ENCODE data around the gene KCTD19.

The KCTD19 gene

DNA sequence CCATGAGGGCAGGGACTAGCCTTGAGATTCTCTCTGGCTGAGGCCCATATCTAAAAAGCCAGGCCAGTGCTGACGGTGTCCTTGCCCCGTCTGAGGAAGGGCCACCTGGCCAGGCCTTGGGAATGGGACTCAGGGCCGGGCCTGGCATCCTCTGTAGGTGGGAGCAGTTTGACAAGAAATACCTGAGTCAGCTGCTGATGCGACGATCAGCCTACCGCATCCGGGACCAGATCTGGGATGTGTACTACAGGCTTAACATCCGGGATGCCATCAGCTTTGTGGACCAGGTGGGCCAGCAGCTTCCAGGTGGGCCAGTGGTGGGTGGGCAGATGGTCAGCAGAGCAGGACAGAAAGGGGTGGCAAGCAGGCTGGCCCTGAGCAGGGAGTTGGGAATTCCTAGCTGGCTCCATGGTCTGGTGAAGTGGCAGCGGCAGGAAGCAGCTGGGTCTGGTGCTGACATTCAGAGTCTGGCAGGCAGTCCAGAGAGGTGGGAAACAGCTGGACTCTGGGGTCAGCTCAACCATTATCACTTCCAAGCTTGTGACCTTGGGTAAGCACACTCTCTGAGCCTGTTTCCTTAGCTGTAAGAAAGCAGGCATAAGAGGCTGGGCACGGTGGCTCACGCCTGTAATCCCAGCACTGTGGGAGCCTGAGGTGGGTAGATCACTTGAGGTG is 68.2 kb downstream of the KCTD19 start:
- DNase-seq (ENCODE audit: low read depth): no peak

DNA sequence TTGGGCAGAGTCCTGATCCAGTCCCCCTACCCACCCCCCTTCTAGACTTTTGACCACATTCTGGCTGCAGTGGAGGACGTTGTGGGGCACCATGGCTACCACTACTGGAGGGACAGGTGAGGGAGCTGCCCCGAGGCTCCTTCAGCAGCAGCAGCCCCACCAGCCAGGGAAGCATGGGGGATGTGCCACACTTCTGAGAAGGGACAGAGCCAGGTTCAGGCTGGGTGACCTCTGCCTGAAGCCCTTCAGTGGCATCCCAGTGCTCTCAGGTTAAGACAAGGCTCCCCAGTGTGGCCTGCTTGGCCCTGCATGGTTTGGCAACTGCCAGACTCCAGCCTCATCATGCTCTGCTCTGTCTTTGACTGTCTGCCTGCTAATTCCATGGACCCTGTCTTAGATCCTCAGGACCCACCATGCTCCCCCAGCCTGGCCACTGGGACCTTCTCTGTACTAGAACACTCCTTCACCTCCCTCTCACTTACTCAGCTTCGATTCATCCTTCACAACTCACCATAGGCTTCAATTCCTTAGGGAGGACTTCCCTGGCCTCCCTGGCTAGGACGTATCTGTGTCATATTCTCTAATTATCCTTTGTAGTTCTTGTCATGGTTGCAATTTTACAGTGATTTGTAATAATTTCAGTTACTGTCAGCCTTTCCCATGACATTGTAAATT is 68.9 kb downstream of the KCTD19 start:
- DNase-seq (ENCODE audit: low read depth): no peak

DNA sequence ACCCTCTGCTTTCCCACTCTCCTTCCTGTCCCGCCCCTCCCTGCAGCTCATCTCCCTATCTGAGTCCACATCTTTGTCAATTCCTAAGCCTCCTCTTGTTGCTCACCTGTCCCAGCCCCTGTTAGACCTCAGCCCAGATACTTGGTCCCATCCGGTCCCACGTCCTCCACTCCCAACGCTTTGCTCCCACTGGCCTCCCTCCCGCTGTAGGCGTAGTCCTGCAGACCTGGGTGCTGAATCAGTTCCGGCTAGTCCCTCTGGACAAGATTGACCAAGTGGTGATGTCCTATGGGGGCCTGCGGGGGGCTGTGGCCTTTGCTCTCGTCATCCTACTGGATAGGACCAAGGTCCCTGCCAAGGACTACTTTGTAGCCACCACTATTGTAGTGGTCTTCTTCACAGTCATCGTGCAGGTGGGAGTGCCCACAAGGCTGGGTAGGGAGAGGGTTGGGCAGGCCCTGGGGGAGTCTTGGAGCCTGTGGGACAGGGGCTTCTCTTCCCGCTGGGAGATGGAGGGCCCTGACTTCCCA is 69.8 kb downstream of the KCTD19 start:
- DNase-seq (ENCODE audit: low read depth): no peak

DNA sequence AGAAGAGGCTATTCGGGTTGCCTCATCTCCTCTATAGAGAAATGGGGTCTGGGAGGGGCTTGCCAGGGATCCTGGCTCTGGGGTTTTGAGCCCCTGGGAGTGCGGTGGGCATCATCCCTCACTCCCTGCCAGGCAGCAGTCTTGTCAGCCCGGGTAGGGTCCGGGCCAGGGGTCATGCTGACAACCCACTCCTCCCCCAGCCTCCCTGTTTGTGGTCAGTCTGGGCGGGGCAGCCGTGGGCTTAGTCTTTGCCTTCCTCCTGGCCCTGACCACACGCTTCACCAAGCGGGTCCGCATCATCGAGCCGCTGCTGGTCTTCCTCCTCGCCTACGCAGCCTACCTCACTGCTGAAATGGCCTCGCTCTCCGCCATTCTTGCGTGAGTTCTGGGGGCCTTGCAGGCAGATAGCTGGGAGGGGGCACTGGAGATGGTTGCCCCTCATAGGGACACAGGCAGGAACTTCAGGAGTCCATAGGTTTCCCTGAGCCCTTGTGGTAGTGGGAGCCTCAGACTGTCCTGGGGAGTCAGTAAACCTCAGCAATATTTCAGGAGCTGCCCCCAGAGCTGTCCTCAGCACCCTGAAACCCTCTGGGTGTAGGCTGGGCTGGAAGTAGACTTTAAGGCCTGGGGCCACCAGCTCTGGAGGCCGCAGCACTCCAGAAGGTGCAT is 70.9 kb downstream of the KCTD19 start:
- DNase-seq (ENCODE audit: low read depth): no peak

DNA sequence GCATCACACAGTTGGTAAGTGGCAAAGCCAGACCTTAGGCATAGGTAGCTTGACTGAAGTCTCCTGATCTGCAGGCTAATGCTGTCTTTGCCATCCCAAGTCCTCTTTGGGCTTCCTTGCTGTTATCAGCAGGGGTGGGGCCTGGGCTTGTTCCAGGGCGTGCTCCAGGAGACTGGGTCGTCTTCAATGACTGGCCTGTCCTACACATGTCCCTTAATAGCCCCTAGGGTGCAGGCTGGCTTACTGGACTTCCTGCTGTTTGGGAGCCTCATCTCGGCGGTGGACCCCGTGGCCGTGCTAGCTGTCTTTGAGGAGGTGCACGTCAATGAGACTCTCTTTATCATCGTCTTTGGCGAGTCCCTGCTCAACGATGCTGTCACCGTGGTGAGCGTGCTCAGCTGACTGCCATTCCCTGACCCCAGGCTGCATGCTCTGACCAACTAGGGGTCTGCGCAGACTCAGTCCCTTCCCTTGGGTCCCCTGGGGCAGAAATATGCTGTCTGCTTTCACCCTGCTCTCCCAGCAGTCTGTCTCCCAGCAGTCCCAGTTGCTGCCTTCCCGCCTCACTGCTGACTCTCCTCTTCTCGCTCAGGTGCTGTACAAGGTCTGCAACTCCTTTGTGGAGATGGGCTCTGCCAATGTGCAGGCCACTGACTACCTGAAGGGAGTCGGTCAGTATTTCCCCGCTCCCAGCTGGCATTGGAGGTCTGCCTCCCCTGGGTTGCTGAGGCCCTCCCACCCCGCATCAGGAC is 71.6 kb downstream of the KCTD19 start:
- DNase-seq (ENCODE audit: low read depth): no peak

DNA sequence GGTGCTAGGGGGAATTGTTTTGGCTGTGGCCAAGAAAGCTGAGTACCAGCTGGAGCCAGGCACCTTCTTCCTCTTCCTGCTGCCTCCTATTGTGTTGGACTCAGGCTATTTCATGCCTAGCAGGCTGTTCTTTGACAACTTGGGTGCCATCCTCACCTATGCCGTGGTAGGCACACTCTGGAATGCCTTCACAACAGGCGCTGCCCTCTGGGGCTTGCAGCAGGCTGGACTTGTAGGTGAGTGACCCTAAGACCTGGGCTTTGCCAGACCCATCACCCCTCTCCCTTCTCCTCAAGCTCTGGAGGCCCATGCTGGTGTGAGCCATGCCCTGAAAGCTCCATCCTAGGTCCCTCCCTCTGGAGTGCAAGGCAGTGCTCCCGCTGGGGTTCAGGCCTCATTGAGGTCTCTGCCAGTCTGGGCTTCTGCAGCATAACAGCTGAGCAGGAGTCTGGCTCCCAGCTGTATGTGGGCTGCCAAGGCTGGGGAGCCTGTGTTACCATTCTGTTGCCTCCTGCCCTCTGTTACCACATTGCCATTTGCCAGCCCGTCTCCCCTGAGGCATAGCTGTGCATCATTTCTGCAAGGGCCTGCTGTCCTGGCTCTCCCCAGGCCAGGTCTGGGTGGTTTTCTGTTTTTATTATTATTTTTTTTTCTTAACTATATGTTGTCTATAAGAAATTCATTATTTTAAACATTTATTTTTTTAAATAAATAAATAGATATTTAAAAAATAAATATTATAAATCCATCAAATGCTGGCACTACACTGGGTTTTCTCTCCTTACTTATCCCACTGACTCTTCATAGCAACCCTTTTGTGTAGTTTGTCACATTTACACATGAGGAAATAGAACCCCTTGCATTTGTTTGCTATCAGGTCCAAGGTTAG is 73.7 kb downstream of the KCTD19 start:
- DNase-seq (ENCODE audit: low read depth): no peak

DNA sequence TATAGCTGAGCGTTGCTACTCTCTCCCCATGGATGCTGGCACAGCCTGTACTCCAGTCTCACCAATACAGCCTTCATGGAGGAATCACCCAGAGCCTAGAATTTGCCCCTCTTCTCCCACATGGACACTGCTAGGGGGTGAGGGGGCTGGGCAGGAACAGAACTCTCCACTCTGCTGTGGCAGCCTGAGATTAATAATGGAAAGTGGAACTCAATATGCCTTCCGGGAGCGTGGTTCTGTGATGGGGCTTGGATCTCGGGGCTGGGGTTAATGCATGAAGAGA is 76.6 kb downstream of the KCTD19 start:
- DNase-seq (ENCODE audit: low read depth): no peak

DNA sequence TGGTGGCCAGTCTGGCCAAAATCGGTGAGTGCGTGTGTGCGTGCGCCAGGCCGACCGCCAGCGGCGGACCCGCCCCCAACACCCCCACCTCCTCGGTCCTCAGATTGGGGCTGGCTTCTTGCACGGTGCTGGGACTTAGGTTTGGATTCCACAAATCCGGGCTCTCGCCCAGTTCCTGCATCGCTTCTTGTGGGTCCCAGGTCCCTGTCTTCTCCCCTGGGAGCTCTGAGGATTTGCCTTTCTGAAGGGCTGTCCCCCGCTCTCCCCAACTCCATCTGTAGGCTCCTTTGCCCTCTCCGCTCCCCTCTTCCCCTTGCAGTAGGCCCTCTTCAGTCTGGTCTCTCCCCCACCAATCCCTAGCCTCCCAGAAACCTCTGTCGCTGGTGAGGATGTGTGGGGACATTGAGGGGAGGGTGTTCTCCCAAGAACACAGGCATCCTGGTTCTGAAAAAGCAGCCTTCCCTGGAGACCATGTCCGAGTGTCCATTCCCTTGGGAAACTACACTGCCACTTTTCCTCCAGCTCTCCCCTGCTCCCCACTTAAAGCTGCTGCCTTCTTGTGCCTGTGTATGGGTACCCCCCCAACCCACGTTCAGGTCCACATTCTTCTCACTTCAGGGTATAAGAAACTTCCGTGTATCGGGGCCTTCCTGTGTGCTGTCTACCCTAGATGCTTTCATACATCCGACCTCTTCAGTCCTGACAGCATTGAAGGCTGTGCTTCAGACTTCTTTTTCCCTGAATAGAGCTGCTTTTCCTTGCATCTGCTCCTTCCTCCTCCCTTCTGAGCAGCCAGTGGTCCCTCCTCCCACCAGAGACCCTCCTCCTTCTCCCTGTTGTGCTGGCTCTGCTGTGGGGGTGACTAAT is 77.1 kb downstream of the KCTD19 start:
- no peak for DNase-seq (ENCODE audit: low read depth)

DNA sequence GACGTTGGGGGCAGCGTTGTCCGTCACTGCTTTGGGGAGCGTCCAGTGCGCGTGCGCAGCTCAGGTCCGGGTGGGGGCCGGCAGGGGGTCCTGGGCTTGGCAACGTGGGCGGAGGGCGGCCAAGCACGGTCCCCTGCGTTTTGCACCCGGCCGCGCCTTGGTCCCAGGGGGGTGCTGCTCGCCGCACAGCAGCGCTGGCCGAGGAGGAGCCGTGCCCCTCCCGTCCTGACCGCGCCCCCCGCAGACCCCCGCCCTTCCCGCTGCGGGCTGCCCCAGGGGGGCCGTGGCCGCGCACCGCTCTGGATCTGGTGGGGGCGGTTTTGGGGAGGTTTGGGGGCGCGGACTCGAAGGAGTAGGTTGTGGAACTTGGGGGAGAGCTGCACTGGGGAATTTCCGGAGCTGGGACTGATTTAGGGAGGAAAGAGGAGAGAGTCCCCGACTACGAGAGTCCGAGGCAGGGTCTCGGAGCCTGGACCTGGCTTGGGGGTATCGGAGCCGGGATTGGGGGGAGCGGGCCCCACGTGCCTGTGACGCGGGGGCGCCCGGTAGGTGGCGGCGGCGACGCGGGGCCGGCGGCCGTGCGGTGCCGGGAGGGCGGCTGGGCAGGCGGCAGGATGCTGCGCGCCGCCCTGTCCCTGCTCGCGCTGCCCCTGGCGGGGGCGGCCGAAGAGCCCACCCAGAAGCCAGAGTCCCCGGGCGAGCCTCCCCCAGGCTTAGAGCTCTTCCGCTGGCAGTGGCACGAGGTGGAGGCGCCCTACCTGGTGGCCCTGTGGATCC is 78.0 kb downstream of the KCTD19 start, which contains the start of gene SLC9A5:
TSS of gene SLC9A5 (plus strand) at position 579 of the 777 bp plus-strand sequence. CDS start at position 615, 36 bp downstream.
- DNase-seq (ENCODE audit: low read depth): no peak

DNA sequence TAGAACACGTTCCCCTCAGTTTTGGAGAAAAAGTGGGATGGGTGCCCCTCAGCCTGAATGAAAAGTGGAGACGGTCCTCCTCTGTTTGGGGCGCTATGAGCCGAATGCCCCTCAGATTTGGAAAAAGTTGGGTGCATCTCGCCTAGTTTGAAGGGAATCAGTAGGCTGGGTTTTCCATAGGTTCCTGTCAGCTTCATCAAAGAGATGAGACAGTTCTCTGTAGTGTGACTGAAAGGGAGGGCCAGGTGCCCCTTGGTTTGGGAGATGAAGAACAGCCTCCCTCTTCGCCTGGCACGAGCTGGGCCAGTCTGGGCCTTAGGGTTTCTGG is 78.5 kb downstream of the KCTD19 start:
- no peak for DNase-seq (ENCODE audit: low read depth)

DNA sequence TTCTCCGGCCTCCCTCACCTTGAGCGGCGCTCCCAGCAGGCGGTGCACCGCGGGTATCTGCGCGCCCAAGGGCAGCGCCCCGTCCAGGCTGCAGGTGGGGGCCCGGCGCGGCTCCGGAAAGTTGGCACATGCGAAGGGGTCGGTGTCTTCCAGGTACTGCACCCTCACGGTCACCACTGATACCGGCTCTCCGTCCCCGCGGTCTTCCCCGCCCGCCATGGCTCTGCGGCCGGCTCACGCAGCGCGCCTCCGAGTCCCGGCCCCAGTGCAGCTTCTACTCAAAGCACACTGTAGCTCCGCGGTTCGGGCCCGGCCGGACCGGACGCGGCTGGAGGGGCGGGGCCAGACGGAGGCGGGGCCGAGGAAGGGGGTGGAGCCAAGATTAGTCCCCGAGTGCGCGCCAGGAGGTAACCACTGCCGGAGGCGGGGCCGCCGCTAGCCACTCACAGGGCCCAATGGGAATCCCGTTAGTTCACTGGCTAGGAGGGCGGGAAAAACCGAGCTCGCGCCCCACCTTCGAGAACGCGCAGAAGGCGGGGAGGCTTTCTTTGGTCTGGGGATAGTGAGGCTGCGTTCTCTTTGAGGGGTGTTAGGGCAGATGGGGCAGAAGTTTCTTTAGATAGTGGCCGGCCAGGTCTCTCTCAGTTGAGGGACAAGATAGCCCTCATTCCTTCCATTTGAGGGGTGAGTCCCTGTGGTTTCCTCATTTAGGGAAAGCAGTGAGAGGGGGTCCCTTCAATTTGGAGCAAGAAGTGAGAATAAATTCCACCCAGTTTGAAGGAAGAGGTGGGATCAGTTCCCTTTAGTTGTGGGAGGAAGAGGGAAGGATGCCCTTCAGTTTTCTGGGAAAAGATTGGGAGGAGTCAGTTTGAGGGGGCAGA is 79.1 kb downstream of the KCTD19 start, which contains the start of gene FHOD1:
TSS of gene FHOD1 (minus strand) at position 290 of the 881 bp plus-strand sequence. CDS start at position 219, 71 bp downstream.
- peak; percentile 93 for DNase-seq (ENCODE audit: low read depth)

DNA sequence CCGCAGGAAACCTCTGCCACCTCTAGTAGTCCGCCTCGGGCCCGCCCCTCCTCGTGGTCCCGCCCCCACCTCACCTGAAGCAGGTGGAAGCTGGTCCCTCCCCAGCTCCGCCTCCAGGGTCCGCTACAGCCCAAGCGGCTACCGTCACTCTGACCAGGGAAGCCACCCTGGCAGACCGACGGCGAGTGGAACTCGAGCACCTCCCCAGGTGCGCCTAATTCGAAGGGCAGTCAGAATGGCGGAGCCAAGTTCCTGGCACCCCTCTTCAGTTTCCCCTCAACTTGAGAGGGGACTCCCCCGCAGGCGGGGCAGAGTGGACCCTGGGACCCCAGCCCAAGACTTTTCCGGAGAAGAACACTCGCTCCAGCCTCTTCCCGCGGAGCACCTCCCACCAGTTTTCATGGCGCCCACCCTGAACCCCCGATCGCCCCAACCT is 79.8 kb downstream of the KCTD19 start:
- DNase-seq (ENCODE audit: low read depth): no peak

DNA sequence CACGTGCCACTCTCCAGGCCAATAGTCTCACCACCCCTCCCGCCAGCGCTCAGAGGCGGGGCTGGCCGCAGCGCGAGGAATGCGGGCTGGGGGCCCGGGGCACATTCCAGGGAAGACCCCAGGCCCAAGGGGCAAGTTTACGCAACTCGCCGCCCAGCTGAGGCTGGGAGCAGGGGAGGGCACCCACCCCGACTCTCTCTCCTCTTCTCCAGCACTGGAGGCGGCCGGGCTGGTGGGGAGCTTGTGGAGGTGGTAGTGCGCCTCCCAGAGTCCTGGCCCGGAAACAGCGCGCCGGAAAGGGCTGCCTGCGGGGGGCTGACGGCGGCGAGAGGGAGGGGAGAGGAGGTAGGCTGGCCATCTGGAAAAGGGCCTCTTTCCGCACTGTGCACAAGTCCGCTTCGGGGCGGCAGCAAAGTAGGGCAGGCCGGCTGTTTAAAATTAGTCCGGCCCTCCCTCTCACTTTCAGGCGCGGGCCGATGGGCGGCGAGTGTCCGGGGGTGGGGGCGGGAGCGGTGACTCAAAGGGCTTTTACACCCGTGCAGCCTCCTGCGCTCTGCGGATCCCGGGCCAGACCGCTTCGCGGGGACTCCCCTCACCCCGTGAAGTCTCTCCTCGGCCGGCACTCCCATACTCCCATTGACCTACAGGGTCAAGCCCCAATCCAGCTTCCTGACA is 80.3 kb downstream of the KCTD19 start:
- no peak for DNase-seq (ENCODE audit: low read depth)

DNA sequence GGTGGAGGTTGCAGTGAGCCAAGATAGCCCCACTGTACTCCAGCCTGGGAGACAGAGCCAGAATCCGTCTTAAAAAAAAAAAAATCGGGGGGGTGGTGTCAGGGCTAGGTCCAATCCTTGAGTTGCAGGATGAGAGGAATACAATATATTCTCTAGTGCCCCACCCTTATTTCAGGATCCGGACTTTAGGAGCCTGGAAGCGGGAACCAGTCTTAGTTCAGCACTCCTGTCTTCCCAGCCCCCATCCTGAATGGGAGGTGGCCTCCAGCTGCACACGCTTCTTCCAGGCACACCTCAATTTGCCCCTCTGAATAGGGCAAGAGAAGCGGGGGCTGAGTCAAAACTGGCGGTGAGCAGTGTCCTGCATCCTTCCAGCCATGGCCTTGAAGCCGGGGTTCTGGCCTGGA is 80.9 kb downstream of the KCTD19 start:
- no peak for DNase-seq (ENCODE audit: low read depth)

DNA sequence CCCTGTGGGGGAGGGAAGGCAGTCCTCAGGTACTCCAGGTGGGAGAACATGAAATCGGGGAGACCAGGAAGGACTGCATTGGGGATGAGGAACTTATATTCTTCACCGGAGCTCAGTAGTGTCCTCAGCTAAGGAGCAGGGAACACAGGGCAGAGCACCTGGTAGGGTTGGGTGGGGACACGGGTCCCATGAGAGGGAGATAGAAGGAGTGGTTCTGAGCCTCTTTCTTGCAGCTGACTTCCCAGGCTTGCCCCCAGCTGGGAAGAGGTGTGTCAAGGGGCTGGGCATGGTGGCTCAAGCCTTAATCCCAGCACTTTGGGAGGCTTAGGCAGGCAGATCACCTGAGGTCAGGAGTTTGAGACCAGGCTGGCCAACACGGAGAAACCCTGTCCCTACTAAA is 81.4 kb downstream of the KCTD19 start:
- DNase-seq (ENCODE audit: low read depth): no peak

DNA sequence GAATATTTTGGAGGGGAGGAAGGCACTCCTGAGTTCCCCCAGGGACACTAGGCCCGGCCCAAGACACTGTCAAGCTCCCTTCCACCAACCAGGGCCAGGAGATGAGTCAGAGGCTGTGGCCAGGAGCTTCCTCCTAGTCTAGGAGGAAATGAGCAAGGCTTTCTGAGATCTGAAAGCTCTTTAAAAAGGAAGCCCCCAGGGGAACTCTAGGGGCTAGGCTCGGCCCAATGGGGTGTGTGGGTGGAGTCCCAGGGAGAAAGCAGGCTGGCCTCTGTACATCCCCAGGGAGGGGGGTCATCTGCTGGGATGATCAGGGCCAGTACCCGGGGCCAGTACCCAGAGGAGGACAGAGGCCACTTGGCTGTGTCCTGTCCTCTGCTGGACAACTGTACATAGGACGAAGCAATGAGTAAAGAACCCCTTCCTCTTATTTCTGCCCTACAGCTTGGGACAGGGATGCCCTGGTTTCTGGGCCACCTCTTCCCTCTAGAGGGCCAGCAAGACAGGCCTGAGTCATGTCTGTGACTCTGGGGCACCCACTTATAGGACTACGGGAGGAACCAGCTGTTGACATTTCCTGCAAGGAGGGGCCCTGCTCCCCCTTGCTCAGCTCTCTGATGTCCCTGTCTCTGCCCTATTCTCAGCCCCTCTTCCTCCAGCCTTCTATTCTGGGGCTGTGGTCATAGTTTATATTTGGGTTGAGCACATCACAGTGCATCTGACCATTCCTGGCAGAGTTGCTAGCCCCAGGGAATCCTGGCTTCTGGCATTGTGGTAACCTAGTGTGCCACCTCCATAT is 82.0 kb downstream of the KCTD19 start:
- DNase-seq (ENCODE audit: low read depth): peak; percentile 69

DNA sequence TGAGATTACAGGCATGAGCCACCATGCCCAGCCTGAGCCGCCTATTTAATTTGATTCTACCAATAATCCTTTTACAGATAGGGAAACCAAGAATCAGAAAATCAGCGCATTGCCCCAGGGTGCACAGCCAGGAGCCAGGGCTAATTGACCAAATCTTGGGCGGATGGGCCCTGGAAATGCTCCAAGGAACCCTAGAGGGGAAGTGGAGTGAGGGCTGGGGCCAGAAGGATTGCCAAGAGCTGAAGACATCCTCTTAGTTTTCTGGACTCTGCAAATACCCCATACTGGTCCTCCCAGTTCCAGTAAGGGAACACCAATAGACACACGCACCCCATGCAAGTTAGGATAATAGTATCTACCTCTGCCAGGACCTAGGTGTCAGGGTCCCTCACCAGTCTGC is 83.1 kb downstream of the KCTD19 start:
- DNase-seq (ENCODE audit: low read depth): no peak

All from stimulated activated CD8-positive, alpha-beta memory T cell treated with anti-CD3 and anti-CD28 coated beads, Interleukin-12 subunit alpha, Interleukin-12 subunit beta, amount 100 ng/mL, for 1 hour (primary cell).